ENCODE measurements around the gene YIPF1.
"Not testable (repeated sequence)": the region's sequence is repeated elsewhere in the genome, so short reads cannot be mapped to it uniquely, and the experiment has no call there.

The YIPF1 gene

DNA sequence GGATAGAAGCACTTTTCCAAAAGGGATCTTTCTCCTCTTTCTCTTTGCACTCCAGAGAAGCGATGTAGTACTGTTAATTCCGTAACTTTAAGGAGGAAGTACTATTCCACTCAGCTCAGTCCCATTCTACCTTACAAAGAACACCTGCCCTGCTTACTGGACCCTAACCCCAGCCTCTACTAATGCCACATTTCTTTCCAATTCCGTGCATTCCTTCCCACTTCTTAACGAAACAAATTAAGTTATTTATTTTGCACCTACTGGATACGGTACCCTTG is 52.0 kb downstream of the YIPF1 start:
- no peak for DNase-seq

DNA sequence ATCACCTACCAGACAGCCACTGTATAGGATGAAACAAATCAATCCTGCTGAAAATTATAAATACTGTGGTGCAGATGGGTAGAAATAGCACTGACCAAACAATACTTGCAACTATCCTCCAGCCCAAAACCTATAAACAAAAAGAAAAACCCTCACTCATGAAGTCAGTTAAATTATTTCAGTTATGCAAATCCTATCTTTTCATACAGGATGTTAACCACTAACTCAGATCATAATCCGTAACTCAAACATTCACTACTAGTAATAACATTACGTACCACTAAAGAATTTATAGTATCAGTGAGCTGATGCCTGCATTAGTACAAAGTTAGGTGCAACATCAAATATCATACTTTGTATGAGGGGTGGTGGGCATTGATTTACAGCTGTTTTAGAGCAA is 54.1 kb downstream of the YIPF1 start:
- DNase-seq: no peak

DNA sequence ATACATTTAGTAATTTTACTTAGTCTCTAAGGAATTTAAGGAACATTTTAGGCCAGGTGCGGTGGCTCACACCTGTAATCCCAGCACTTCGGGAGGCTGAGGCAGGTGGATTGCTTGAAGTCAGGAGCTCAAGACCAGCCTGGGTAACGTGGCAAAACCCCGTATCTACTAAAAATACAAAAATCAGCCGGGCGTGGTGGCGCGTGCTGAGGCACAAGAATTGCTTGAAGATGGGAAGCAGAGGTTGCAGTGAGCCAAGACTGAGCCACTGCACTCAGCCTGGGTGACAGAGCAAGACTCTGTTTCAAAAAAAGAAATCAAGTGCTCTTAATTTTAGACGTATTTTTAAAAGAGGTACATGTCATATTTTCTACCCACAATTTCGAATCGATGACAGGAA is 54.8 kb downstream of the YIPF1 start:
- DNase-seq: no peak

- DNase-seq: no peak
These were observed 56.2 kb downstream of the YIPF1 start for GRCh38 chr1:53833393-53833792.

DNA sequence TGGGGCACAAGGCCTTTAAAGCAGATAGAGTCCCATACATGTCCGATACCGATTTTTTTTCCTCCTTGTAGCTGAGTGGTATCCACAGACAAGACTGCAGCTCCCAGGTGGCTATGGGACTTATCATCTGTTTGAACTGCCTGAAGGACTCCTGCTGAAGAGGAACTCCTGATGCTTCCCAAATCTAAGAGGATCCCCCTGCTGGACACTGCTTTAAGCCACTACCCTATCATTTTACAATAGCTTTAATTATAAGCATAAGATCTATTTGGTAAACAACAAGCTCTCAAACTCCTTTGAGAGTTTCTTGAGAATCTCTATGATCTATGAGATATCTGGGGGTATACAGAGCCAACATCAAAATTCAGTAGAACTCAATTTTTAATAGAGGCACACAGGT is 63.2 kb downstream of the YIPF1 start:
- DNase-seq: no peak

DNA sequence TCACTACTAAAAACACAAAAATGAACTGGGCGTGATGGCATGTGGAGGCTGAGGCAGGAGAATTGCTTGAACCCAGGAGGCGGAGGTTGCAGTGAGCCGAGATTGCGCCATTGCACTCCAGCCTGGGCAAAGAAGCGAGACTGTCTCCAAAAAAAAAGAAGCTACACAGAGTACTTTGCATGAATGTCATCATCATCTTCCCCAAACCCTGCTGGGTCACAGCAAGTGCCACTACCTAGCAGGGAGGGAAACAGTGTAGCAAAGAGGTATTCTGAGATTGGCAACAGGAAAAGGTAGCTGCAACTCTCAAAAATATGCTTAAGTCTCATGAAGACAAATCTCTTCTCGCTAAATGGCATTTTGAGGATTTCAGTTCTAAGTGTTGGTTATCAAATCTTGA is 64.3 kb downstream of the YIPF1 start:
- DNase-seq: no peak

GRCh38 chr1:53822931-53823330 is 66.7 kb downstream of the YIPF1 start:
- no peak for DNase-seq

GRCh38 chr1:53821380-53821779 is 68.2 kb downstream of the YIPF1 start:
- DNase-seq: no peak

- DNase-seq: no peak
These were observed 70.2 kb downstream of the YIPF1 start for GRCh38 chr1:53819387-53819786.

GRCh38 chr1:53816584-53816983 is 73.0 kb downstream of the YIPF1 start:
- not testable (repeated sequence) for DNase-seq

GRCh38 chr1:53815484-53815883 is 74.1 kb downstream of the YIPF1 start:
- not testable (repeated sequence) for DNase-seq

GRCh38 chr1:53811414-53811851 is 78.2 kb downstream of the YIPF1 start:
- peak; percentile 5 for DNase-seq

DNA sequence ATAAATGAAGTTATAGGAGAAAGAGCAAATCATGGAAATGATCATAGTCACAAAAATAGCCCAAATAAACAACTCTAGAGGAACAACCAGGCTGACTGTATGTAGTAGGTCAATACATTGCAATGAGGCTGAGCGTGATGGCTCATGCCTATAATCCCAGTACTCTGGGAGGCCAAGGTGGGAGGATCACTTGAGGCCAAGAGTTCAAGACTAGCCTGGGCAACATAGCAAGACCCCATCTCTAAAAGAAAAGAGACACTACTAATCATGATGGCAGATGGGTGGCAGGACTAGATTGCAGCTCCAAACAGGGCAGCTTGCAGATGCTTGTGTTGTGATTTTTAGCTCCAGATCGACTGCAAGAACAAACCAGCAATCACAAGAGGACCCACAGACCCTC is 79.1 kb downstream of the YIPF1 start:
- no peak for DNase-seq

DNA sequence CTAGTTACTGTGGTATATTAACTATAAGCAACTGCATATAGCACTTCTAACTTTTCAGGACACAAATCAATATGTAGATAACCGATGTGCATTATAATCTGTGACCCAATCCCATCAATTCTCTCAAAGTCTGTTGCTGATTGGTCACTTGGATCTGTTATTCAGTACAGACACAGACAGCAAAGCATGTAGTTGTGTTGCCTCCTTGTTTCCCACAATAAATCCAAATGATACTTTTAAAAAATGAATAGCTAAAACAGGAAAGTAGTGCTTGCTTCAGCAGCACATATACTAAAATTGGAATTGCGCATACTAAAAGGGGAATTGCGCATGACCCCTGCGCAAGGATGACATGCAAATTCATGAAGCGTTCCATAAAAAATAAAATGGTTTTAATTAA is 79.6 kb downstream of the YIPF1 start:
- DNase-seq: no peak

DNA sequence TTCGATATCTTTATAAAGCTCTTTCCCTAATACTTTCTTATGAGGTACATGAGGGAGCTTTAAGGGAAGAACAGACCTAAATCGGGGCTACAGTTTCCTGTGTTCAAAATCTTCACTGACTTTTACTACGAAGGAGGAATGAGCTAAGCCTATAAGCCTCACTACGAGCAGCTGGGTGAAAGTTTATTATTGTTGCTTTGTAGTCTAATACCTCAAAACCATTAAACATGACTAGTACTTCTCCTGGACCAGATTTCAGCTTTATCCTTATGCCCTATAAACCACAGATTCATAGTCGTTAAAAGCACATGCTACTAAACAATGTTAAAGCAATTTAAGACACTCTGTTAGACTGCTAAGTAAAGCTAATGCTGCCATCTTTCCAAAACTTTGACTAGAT is 81.7 kb downstream of the YIPF1 start:
- no peak for DNase-seq

GRCh38 chr1:53804791-53805505 is 84.6 kb downstream of the YIPF1 start:
- DNase-seq: no peak

GRCh38 chr1:53804181-53804580 is 85.4 kb downstream of the YIPF1 start:
- DNase-seq: no peak

Measured in CD4-positive, alpha-beta T cell treated with Interleukin-4 for 4 hours (primary cell).